ENCODE measurements around the gene FAM118B.

FAM118B gene

GRCh38 chr11:126211236-126212088 lies at the start of gene FAM118B, which contains the start of gene RPUSD4:
TSS of gene FAM118B (plus strand) at chr11:126211782. CDS start at chr11:126235002, 23,220 bp downstream.
TSS of gene RPUSD4 (minus strand) at chr11:126211650. CDS start at chr11:126211638, 12 bp downstream.
- DNase-seq (ENCODE audit: low spot score) = peak; percentile 100

DNA sequence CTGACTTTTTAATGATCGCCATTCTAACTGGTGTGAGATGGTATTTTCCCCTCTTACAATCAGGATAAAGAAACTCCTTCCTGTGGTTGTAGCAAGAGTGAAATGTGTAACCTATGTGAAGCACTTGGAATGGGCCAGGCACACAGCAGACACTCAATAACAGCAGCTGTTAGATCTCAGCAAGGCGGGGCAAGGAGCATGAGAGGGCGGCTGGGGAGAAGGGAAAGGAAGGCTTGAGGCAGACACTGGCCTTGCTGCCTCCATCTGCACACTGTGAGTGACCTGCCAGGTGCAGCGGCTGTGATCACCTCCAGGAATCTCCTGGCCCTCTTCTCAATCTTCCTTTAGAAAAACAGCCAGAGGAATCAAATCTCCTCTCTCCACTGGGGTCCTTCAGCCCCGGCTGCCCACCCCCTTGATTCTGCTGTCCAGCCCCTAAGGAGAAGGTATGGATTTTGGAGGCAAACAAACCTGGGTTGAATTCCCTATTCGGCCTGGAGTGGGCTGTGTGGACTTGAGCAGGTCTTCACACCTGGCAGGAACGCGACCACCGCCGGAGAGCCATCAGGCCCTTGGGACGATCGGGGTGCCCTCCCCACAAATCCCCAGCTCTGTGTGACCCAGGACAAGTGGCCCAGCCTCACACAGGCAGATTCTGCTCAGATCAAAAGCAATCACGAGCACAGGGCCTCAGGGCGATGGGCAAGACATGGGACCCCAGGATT lies 49.1 kb upstream of the FAM118B start:
- DNase-seq (ENCODE audit: low spot score) = no peak

DNA sequence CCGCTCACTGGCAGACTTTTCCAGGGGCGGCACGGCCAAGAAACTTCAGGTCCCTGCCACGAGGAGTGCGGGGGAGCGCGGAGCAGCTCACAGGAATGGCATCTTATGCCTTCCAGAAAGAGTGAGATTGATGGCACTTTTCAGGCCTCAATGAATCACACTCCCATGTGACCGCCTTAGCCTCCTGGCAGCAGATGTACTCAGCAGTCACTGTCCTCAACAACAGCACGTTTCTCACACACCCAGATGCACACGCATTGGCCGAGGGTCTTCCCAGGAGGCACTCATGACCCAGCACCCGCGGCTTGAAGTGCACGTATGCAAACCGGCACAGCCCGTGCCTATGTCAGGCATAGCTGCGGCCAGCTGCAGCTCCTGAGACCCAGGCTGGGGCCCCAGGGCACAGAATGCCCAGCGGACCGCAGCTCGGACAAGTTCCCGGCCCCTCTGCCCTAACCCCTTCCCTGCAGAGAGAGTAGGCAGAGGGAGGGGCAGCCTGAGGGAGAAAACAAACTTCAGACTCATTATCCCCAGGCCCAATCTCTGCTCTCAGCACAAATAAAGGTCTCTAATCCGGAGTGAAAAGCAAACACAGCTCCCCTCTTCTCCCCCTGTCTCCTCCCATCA lies 48.4 kb upstream of the FAM118B start:
- peak; percentile 91 for DNase-seq (ENCODE audit: low spot score)

DNA sequence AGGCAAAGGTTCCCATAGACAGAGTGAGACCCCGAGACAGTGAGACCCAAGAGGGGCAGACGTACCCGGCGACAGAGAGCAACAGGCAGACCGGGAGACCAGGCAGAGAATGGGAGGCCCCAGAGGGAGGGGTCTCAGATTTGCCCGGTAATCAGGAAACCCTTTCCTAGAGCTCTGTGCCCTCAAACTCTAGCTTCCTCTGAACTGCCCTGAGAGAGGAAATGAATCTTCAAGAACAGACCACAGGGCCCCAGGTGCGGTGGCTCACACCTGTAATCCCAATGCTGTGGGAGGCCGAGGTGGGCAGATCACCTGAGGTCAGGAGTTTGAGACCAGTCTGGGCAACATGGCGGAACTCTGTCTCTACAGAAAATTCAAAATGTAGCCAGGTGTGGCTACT lies 47.8 kb upstream of the FAM118B start:
- no peak for DNase-seq (ENCODE audit: low spot score)

GRCh38 chr11:126164781-126165180 lies 46.8 kb upstream of the FAM118B start:
- no peak for DNase-seq (ENCODE audit: low spot score)

DNA sequence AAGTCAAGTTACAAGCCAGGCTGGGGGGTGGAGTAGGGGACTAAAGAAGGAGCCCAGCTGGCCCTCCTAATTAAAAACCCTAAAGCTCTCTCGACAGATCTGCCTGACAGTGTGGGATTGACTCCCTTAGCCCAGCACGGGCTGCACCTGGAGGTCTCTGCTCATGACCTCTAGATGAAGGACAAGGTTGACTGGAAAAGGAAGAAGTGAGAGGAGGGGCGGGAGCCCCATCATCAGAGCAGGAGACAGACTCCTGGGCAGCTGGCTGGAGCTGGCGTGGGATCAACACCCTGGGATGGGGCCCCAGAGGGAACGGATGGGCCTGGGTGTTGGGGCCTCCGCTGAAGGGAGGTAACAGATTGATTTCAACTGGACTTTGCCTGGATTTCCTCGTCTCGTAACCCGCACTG lies 46.3 kb upstream of the FAM118B start:
- DNase-seq (ENCODE audit: low spot score) = no peak

GRCh38 chr11:126165757-126166156 lies 45.8 kb upstream of the FAM118B start:
- DNase-seq (ENCODE audit: low spot score) = no peak

GRCh38 chr11:126166413-126166812 lies 45.2 kb upstream of the FAM118B start:
- no peak for DNase-seq (ENCODE audit: low spot score)

DNA sequence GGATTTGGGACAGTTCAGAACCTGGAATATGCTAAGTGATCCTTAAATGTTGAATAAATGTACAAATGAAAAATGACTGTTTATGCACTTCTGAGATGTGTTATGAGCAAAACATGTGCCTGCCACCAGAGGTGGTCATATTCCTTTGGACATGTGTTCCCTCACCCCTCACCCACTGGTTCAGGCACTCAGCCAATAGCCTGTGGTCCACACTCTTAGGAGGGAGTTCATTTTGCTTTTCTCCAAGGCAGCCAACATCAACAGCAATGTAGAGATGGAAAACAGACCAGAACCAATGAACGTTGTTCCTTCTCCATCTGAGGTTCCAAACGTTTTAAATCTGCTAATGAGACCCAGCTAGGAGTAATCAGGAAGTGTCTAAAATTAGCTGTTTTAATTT lies 44.1 kb upstream of the FAM118B start:
- no peak for DNase-seq (ENCODE audit: low spot score)

- no peak for DNase-seq (ENCODE audit: low spot score)
Observed at GRCh38 chr11:126169291-126169690, 42.3 kb upstream of the FAM118B start.

- DNase-seq (ENCODE audit: low spot score) = peak; percentile 85
Observed at GRCh38 chr11:126172596-126173038, 39.0 kb upstream of the FAM118B start.

- no peak for DNase-seq (ENCODE audit: low spot score)
Observed at GRCh38 chr11:126173257-126173656, 38.3 kb upstream of the FAM118B start.

- DNase-seq (ENCODE audit: low spot score) = no peak
Observed at GRCh38 chr11:126174816-126175215, 36.8 kb upstream of the FAM118B start.

DNA sequence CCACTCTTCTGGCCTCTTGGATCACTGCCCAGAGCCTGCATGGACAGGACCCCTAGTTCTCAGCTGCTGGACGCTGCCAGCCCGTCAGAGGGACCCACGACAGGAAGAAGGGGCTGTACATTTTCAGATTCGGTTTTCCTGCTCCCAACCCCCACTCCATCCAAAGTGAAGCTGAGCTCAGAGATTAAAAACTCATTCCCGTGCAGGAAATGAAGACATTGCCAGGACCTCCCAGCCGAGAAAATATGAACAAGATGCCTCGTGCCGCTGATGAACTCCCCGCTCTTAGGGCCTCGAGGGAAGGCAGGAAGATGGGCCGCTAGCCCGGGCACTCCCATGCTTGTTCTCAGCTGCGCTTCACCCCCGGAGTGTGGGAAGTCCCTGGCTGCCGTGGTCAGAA lies 36.2 kb upstream of the FAM118B start:
- peak; percentile 43 for DNase-seq (ENCODE audit: low spot score)

GRCh38 chr11:126176853-126177470 lies 34.6 kb upstream of the FAM118B start:
- DNase-seq (ENCODE audit: low spot score) = no peak

- DNase-seq (ENCODE audit: low spot score) = no peak
Observed at GRCh38 chr11:126181939-126182730, 29.4 kb upstream of the FAM118B start.

DNA sequence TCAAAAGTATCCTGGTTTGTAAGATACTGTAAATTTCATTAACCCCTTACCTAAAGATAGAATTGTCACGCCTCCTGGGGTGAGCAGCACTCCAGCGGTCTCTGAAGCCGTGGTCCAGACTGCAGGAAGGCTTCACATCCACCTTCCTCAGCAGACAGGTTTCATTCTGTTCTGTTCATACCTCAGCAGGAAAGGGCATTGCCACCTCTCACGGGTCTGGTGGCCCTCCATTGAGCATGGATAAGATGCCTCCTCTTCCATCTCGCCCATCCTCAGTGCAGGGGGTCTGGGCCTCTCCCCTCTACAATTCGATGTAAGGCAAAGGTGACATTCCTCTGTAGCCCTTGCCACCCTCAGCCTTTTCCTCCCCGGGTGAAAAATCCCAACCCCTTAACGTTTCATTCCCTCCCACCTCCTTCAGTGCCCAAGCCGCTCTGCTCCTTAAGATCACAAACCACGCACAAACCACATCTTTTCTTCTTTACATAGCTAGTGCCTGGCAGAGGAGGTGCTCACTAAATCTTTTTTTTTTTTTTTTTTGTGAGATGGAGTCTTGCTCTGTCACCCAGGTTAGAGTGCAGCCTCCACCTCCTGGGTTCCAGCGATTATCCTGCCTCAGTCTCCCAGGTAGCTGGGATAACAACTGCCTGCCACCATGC lies 28.7 kb upstream of the FAM118B start:
- DNase-seq (ENCODE audit: low spot score) = no peak

DNA sequence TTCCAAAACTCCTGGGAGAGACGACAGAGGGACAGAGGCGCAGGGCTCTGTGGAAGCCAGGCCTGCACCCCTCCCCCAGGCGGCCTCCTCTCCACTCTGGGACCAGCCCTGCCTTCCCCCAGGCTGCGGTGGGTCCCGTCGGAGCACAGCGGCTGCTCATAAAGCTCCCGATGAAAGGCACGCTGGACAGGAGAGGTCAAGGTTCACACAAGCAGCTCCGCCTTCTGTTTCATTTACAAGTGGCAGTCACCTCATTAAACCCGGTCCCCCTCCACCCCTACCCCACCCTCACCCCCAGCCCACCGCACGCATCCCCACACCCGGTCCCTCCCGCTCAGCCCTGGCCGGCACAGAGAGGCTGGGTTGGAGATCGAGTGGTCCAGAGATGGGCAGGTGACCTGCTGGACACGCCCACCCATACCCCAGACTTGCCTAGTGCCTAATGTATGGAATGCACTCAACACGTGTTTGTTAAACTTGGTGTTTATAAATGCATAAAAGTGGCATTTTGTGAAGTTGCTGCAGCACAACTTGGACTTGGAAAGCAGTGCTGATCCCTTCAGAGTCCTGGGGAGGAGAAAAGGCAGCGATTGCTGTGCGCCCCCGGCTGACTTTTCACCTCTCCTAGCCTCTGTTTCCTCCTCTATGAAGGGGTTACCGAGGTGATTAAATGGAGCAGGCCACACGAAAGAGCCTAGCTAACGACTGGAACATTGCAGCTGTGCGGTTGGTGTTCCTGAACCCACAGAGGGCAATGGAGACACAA lies 26.1 kb upstream of the FAM118B start:
- no peak for DNase-seq (ENCODE audit: low spot score)

DNA sequence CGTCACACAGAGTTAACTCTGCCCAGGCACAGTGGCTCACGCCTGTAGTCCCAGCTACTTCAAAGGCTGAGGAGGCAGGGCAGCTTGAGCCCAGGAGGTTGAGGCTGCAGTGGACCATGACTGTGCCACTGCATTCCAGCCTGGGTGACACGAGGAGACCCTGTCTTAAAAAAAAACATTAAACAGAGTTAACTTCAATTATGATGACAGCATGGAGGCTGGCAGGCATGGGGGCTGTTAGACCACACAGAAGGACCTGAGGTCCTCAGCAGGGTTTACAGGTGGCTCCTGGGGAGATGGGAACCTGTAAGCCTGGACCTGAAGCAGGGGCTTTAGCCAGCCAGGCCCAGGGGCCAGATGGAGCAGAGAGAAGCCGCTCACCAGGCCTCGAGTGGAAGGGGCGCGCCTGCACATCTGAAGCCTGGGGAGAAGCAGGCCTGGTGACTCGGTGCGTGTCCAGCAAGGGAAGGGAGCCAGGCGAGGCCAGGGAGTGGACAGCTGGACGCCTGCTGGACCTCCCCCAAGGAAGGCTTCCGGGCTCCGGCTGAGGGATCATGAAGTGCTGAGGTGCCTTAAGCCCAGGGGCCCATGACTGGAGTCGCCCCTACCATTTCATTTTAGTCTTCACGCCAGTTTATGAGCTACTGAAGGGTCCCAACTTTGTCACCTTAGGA lies 25.4 kb upstream of the FAM118B start:
- DNase-seq (ENCODE audit: low spot score) = no peak
